Stimulated activated CD8-positive, alpha-beta memory T cell treated with anti-CD3 and anti-CD28 coated beads, Interleukin-2, amount 100 ng/mL, for 1 hour (primary cell): ENCODE results near the gene ELOB.

Experiments
- DNase-seq, 2 donors: peaks; one replicate each; pipeline ENCODE4 v3.0.0-alpha.2; 2020; ENCODE audit warnings: low read depth in 2 of 2

Gene ELOB

DNA sequence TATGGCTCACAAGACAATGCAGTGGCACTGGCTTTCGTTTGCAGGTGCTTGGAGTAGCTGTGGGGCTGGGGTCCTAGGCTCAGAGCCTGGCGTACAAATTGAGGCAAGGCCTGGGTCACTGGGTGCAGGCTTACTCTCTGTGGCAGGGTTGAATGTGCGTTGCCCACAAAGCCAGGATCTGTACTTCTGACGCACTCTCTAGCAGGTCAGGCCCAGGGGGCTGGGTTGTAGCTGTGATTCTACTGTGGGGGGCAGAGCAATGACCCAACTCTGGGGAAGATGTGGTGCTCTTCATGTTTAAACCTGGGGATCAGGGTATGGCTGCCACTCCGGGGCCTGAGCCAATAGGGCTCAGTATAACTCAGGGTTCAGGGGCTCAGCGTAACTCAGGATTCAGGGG is 33.6 kb upstream of the ELOB start:
- DNase-seq = no peak

DNA sequence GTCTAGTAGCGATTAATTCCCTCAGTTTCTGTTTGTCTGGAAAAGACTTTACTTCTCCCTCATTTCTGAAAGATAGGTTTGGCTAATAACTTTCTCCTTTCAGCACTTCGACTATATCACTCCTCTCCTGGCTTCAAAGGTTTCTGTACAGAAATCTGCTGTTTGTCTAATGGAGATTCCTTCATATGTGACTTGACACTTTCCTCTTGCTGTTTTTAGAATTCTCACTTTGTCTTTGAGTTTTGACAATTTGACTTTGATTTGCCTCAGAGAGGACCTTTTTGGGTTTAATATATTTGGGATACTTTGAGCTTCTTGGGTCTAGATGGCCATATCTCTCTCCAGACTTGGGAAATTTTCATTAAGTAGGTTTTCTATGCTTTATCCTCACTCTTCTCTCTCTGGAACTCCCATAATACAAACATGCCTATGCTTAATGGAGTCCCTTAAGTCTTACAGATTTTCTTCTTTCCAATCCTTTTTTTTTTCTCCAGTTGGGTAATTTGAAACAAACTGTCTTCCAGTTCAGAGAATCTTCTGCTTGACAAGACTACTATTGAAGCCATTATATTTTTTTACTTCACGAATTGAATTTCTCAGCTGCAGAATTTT is 32.2 kb upstream of the ELOB start:
- no peak for DNase-seq

- DNase-seq = no peak
Observed at GRCh38 chr16:2808181-2808580, 31.1 kb upstream of the ELOB start.

DNA sequence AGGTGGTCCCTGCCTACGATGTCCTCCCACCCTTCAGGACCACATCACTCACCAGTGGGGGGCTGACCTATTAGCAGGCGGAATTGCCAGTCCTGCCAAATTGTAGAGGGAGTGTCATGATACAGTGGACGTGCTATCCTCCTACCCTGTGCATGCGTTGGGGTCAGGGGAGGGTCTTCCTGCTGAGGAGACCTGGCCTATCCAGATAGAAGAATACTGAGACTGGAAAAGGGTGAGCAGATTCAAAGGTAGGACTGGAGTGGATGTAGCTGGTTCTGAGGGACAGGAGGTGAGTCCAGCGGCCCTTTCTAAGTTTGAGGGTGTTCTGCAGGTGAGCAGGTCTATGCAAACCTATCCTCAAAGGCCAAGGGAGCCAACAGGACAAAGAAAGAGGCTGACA is 29.2 kb upstream of the ELOB start:
- DNase-seq = no peak

- DNase-seq = no peak
Observed at GRCh38 chr16:2804728-2805127, 27.6 kb upstream of the ELOB start.

DNA sequence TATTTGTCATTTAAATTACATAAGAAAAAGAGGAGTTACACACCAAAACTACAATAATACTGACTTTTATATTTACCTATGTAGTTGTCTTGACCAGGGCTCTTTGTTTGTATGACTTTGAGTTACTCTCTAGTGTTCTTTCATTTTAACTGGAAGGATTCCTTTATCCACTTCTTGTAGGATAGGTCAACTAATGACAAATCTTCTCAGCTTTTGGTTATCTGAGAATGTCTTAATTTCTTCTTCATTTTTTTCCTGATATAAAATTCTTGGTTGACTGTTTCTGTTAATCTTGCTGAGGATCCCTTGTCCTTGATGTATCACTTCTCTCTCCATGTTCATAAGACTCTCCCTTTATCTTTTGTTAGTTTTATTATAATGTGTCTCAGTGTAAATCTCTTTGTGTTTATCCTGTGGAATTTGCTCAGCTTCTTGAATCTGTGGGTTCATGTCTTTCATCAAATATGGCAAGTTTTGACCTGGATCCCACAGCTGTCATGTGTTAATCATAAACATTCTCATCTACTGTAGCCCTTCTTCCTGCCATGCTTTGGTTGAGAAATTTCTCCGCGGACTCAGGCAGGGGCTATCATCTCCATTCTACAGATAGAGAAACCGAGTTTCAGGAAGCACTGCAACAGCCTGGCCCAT is 26.6 kb upstream of the ELOB start:
- no peak for DNase-seq

GRCh38 chr16:2799859-2800226 is 22.8 kb upstream of the ELOB start:
- DNase-seq = no peak

DNA sequence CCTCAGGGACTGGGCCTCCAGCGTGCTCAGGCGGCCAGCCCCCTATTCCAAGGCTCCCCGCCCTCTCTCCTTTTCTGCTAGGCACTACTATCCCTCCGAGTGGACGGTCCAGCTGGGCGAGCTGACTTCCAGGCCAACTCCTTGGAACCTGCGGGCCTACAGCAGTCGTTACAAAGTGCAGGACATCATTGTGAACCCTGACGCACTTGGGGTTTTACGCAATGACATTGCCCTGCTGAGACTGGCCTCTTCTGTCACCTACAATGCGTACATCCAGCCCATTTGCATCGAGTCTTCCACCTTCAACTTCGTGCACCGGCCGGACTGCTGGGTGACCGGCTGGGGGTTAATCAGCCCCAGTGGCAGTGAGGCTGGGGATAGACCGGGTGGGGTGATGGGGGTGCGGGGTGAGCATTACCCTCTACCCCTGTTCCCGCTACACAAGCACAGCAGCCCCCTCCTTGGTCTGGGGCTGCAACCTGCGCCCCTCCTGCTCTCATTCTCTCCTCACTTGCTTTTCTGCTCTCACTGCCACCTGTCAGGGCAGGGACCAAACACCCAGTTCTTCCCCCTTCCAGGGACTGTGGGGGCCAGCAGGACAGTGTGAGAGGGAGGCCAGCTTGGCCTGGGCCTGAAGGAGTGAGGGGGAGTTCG is 22.3 kb upstream of the ELOB start:
- no peak for DNase-seq

DNA sequence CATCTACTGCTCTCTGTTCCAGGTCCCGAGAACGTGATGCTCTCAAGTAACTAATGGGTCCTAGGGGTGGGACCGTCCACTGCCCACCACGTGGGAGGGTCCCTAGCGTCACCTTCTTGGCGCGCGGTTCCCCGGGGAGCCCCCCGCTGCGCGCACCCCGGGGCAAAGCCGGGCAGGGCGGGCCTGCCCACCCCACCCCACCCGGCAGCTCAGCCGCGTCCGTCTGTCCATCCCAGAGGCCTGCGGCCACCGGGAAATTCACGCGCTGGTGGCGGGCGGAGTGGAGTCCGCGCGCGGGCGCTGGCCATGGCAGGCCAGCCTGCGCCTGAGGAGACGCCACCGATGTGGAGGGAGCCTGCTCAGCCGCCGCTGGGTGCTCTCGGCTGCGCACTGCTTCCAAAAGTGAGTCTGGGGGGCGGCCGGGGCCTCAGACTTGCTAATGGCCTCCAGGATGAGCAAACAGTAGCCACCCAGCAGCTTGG is 21.7 kb upstream of the ELOB start:
- DNase-seq = no peak

- DNase-seq = no peak
Observed at GRCh38 chr16:2795395-2796143, 18.5 kb upstream of the ELOB start.

DNA sequence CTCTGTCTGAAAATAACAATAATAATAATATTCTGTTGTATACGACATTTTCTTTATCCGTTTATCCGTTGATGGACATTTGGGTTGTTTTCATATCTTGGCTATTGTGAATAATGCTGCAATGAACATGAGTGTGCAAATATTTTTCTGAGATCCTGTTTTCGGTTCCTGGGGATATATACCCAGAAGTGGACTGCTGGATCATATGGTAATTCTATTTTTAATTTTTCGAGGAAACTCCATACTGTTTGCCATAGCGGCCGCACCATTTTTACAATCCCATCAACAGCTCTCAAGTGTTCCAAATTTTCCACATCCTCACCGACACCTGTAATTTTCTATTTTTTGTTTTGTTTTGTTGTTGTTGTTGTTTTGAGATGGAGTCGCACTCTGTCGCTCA is 15.9 kb upstream of the ELOB start:
- DNase-seq = no peak

DNA sequence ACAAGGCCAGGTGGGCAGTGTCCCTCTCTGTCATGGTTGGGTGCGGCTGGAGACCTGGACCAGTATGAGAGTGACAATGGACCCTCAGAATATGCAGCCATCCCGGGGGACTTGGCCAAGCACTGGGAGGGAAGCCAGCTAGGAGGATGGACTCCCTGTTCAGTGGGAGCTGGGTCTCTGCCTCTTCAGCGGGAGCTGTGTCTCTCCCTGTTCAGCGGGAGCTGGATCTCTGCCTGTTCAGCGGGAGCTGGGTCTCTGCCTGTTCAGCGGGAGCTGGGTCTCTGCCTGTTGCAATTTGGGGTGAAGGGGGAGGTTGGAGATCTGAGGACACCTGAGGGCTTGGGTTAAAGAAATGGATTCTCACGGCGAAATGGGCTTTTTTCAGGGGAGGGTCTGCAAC is 14.1 kb upstream of the ELOB start:
- no peak for DNase-seq

DNA sequence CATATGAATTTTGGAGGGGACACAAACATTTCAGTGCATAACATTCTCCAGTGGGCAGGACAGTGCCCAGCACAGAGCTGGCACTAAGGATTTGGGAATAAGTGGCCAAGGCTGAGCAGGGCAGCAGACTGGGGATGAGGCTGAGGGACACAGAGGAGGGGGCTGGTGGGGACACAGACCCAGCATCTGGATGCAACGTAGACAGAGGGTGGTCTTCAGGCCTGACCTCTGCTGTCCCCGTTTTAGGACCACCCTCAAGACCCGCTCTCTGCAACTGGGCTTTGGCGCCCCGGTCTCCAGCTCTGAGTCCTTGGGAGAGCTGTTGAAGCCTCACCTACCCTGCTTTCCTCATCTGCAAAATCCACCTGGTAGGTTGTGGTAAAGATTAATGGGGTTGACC is 13.6 kb upstream of the ELOB start:
- no peak for DNase-seq

GRCh38 chr16:2787961-2788360 is 10.9 kb upstream of the ELOB start:
- no peak for DNase-seq

DNA sequence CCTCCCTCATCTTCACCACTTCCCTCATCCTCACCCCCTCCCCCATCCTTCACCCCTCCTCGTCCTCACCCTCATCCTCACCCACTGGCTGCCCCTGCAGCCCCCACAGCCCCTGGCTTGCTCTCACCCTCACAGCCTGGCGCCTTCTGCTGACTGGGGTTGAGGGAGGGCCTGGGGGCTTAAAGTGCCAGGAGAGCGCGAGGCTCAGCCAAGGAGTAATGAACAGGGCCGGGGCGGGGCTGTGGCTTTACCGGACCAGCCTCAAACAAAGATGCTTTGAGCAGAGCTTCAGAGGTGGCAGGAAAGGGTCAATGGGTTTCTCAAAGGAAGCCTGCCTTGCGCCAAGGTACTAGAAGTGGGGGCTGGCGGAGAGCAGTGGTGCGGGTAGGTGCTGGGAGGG is 10.3 kb upstream of the ELOB start, which contains the start of gene PRSS33:
Gene PRSS33 (minus strand): TSS at position 155 of the 400 bp plus-strand sequence. CDS start 1,013 bp downstream, outside the sequence.
- DNase-seq = no peak

- DNase-seq = no peak
Observed at GRCh38 chr16:2786826-2787151, 9.7 kb upstream of the ELOB start.

DNA sequence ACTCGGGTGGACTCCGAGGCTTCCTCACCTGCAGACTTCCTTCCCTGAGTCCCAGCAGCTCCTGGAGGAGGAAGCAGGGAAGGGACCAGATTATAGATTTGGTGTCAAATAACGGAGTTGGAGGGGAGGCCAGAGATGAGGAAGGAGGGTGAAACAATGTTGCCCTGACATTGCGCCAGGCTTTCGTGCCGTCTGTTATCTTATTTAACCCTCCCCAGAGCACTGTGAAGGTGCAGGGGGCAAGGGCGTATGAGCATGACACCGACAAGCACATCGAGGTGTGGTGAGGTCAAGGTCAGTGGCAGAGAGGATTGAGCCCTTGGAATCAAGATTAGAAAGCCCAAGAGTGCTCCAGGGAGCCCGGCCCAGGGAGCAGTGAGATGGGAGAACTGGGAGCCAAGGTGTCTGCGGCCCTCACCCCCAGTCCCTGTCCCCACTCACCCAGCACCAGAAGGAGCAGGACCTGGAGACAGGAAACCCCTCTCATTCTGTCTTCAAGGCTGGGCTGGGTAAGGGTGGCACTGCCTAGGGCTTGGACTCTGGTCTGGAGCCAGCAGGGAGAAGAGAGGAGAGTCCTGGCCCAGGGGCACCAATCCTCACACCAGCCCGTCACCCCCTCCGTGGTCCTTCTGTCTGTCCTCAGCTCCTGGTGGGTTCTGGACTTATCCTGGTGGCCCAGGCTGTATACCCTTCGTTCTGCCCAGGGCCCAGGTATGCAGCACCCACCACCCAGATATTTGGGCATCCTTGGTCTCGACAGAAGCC is 9.2 kb upstream of the ELOB start:
- DNase-seq = no peak

DNA sequence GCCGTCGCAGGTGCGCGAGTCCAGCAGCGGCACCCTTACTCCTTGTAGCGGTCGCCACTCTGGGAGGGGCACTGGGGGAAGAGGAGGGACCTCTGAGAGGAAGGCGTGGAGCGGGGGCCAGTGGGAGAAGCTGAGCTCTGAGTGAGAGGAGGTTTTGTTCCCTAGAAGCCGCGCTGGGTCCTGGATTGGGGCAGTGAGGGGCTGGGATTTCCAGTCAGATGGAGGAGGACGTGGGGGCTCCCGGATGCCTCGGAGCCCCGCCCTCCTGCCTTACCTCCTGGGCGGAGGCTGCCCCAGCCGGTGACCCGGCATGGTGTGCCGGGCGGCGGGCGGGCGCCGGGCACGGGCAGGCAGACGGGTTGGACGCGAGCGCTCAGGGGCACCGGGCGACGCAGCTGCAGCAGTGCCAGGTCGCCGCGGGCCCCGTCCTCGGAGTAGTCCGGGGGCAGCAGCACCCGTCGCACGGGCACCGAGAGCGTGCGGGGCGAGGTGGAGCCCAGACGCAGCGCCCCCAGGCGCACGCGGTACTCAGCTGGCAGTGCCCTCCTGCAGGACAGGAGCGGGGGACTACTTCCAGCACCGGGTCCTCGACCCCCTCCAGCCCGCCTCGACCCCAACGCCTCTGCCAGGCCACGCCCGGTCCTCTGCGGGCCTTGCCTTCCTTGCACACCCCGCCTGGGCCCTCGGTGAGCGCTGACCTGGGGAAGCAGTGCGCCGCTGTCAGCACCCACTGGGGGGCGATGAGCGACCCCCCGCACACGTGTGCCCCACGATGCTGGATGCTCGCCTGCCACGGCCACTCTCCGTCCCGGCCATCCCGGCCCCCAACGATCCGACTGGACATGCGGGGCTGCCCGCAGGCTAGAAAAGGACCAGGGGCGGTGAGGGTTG is 8.3 kb upstream of the ELOB start:
- no peak for DNase-seq

DNA sequence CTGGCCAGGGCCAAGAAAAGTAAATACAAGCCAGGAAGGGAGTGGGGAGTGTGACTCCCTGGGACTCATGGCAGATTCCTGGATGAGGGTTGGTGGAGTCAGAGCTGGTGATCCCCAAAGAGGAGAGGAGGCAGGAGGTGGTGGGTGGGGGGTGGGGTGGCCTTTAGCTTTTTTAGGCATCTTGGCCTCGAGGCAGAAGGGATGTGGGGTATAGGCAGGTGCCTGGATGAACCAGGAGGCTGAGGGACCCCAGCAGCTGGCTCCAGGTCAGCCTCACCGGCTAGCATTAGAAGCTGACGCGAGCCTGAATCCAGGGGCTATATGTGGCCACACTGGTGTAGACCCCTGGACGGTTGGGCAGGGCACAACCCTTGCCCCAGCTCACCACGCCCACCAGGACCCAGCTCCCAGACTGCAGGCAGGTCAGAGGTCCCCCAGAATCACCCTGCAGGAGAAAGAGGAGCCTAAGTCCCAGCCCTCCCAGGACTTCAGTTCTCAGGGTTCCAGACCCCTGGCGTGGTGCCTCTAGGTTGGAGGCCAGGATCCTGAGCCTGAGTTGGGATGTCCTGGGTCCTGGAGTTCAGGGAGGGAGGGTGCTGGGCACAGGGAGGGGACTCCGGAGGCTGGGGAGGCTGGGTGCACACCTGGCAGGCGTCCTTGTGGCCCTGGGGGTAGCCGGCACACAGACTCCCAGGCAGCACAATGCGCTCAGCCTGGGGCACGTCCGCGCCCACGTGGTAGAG is 7.4 kb upstream of the ELOB start:
- no peak for DNase-seq
